ENCODE results near the gene MBOAT2.

MBOAT2 gene

DNA sequence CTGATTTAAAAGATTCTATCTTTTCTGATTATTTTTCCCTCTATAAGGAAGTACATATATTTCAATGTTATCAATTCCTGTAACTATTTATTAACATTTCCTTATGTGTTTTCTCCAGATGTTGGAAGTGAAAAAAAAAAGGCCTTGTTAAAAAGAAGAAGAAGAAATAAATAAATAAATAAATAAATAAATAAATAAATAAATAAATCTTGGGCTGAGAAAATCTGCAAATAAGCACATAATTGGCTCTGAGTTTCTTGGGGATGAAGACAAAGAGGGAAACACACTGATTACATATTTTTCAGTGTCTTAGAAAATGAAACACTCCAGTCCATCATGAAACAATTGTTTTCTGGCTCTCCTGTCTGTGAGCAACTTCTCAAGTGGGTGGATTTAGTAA, 21.1 kb upstream of the MBOAT2 start:
- TF ChIP-seq, protein P1, sequence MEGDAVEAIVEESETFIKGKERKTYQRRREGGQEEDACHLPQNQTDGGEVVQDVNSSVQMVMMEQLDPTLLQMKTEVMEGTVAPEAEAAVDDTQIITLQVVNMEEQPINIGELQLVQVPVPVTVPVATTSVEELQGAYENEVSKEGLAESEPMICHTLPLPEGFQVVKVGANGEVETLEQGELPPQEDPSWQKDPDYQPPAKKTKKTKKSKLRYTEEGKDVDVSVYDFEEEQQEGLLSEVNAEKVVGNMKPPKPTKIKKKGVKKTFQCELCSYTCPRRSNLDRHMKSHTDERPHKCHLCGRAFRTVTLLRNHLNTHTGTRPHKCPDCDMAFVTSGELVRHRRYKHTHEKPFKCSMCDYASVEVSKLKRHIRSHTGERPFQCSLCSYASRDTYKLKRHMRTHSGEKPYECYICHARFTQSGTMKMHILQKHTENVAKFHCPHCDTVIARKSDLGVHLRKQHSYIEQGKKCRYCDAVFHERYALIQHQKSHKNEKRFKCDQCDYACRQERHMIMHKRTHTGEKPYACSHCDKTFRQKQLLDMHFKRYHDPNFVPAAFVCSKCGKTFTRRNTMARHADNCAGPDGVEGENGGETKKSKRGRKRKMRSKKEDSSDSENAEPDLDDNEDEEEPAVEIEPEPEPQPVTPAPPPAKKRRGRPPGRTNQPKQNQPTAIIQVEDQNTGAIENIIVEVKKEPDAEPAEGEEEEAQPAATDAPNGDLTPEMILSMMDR (IDR thresholded peaks at IDR 0.05): no peak

- TF ChIP-seq, protein P1 (IDR thresholded peaks at IDR 0.05): no peak
Measured at GRCh38 chr2:9021563-9022211, 18.2 kb upstream of the MBOAT2 start.

DNA sequence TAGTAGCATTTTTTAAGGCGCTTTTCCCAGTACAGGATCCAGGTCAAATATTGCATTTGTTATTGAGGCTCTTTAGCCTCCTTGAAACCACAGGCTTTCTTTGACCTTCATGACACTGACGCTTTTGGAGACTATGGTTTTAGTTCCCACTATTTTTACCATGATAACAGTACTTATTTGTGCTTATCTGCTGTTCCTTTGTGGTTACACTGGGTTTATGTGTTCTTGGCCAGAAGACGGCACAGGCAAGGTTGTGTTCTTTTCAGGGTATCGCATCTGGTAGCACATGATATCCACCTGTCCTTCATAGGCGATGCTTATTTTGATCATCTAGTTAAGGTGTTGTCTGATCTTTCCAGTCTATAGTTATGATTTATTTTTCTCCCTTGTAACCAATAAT, 16.8 kb upstream of the MBOAT2 start:
- TF ChIP-seq, protein P1 (IDR thresholded peaks at IDR 0.05): no peak

- TF ChIP-seq, protein P1 (IDR thresholded peaks at IDR 0.05): no peak
Measured at GRCh38 chr2:9018534-9018933, 15.1 kb upstream of the MBOAT2 start.

- TF ChIP-seq, protein P1 (IDR thresholded peaks at IDR 0.05): no peak
Measured at GRCh38 chr2:9018109-9018508, 14.6 kb upstream of the MBOAT2 start.

- TF ChIP-seq, protein P1 (IDR thresholded peaks at IDR 0.05): no peak
Measured at GRCh38 chr2:9017411-9017810, 13.9 kb upstream of the MBOAT2 start.

GRCh38 chr2:9015998-9016397, 12.5 kb upstream of the MBOAT2 start:
- TF ChIP-seq, protein P1 (IDR thresholded peaks at IDR 0.05): no peak

GRCh38 chr2:9013403-9013802, 9.9 kb upstream of the MBOAT2 start:
- TF ChIP-seq, protein P1 (IDR thresholded peaks at IDR 0.05): no peak

Data from LNCAP (cell line).